ENCODE data around the gene SPOCD1.
"Not testable (repeated sequence)": the region's sequence is repeated elsewhere in the genome, so short reads cannot be mapped to it uniquely, and the experiment has no call there.

Gene SPOCD1

GRCh38 chr1:31822766-31823165, 6.9 kb upstream of the SPOCD1 start (continued):
- TF ChIP-seq HOXA7 (CRISPR knock-in tag; IDR thresholded peaks at IDR 0.05; ENCODE audit: borderline replicate concordance) = no peak
- TF ChIP-seq SCRT1 (tag by site-specific recombination; IDR thresholded peaks at IDR 0.05; ENCODE audit: borderline replicate concordance) = no peak
- TF ChIP-seq KLF7 (tag by site-specific recombination; IDR thresholded peaks at IDR 0.05; ENCODE audit: borderline replicate concordance) = no peak

GRCh38 chr1:31820196-31820595, 4.4 kb upstream of the SPOCD1 start:
- H3K27ac ChIP-seq (ENCODE audit: extremely low read depth, low read depth, low read length); H3K36me3 ChIP-seq (ENCODE audit: control insufficient read depth in 2 of 2, insufficient read depth in 1 of 2, low read length in 2 of 2); CTCF ChIA-PET; H3K4me3 ChIP-seq (ENCODE audit: low read depth, low read length); H3K9me3 ChIP-seq (ENCODE audit: control insufficient read depth, insufficient read depth, low read depth, low read length); H3K4me1 ChIP-seq (ENCODE audit: control insufficient read depth, insufficient read depth, low read length); POLR2A ChIA-PET: not testable (repeated sequence)

- CTCF ChIA-PET = interaction anchor here (0.7 to 5.5 kb wide), 2 partner anchors 14 to 147 kb away, joined by 3 to 46 read pairs; no protein-coding TSS in a partner anchor
- Histone ChIP-seq H3K36me3 (ENCODE audit: control insufficient read depth in 2 of 2, insufficient read depth in 1 of 2, low read length in 2 of 2) (no peaks in the 10 kb centered on the region), H3K4me3 (ENCODE audit: low read depth, low read length) (no peak overlapping the region), H3K27ac (ENCODE audit: extremely low read depth, low read depth, low read length) (no peak overlapping the region), H3K9me3 (ENCODE audit: control insufficient read depth, insufficient read depth, low read depth, low read length) (no peaks in the 10 kb centered on the region), H3K4me1 (ENCODE audit: control insufficient read depth, insufficient read depth, low read length) (no peaks in the 10 kb centered on the region)
- no peak for TF ChIP-seq HIC1 (tag by site-specific recombination; IDR thresholded peaks at IDR 0.05)
- TF ChIP-seq ZNF169 (tag by site-specific recombination; IDR thresholded peaks at IDR 0.05) = no peak
- POLR2A ChIA-PET = no interaction called here
These were observed 2.4 kb upstream of the SPOCD1 start for GRCh38 chr1:31818206-31818605.

GRCh38 chr1:31816947-31817346, 1.1 kb upstream of the SPOCD1 start:
- H3K4me3 ChIP-seq (ENCODE audit: low read depth, low read length); POLR2A ChIA-PET: not testable (repeated sequence)

GRCh38 chr1:31816501-31816900, 679 bp upstream of the SPOCD1 start:
- H3K36me3 ChIP-seq (ENCODE audit: control insufficient read depth in 2 of 2, insufficient read depth in 1 of 2, low read length in 2 of 2); H3K4me3 ChIP-seq (ENCODE audit: low read depth, low read length); H3K27ac ChIP-seq (ENCODE audit: extremely low read depth, low read depth, low read length); H3K4me1 ChIP-seq (ENCODE audit: control insufficient read depth, insufficient read depth, low read length); H3K9me3 ChIP-seq (ENCODE audit: control insufficient read depth, insufficient read depth, low read depth, low read length): not testable (repeated sequence)
- CTCF ChIA-PET = interaction anchor here (0.6 to 5.5 kb wide), 17 partner anchors 10 to 361 kb away, joined by 3 to 46 read pairs (median 4); partner anchors contain the start of gene PTP4A2
- TF ChIP-seq ZNF280D (tag by site-specific recombination; IDR thresholded peaks at IDR 0.05) (peak; percentile 82), ZNF146 (tag by site-specific recombination; IDR thresholded peaks at IDR 0.05) (peak; percentile 99), ZNF580 (tag by site-specific recombination; IDR thresholded peaks at IDR 0.05) (peak; percentile 11; the same call in 1 of the 2 replicates)
- POLR2A ChIA-PET = interaction anchor here (1.0 kb wide), 1 partner anchor 15 kb away, joined by 3 read pairs; no protein-coding TSS in a partner anchor

More at GRCh38 chr1:31816947-31817346, 1.1 kb upstream of the SPOCD1 start:
- H3K27ac ChIP-seq (ENCODE audit: extremely low read depth, low read depth, low read length); H3K4me1 ChIP-seq (ENCODE audit: control insufficient read depth, insufficient read depth, low read length); H3K9me3 ChIP-seq (ENCODE audit: control insufficient read depth, insufficient read depth, low read depth, low read length); H3K36me3 ChIP-seq (ENCODE audit: control insufficient read depth in 2 of 2, insufficient read depth in 1 of 2, low read length in 2 of 2): not testable (repeated sequence)
- CTCF ChIA-PET = interaction anchor here (0.6 to 5.5 kb wide), 18 partner anchors 10 to 361 kb away, joined by 3 to 46 read pairs (median 3); partner anchors contain the start of gene PTP4A2

Measured in HEK293 (cell line).